Adrenal gland (tissue), 12 donors: ENCODE measurements around the gene ANKRD6. TPM values are rescaled to one million over a fixed set of nuclear protein-coding genes. Genes with fewer than 3 reads are reported as not detected.

Experiments
- DNase-seq, 7 donors: peaks; one replicate each; pipeline ENCODE4 v3.0.0-alpha.2; 2019 to 2020
- H3K27ac ChIP-seq, 5 donors: fragments of 200-600 bp; sonication (generic) in 4 of 5; 1 replicate in 3 of 5; 2 replicates in 2 of 5; pipeline versions ENCODE4 v1.5.1 to v1.8.0; 2016 to 2020; ENCODE audit warnings: mild to moderate bottlenecking in 1 of 5
- H3K27me3 ChIP-seq: fragments of 200-600 bp; 2 replicates; pipeline ENCODE4 v1.8.0; 2021
- H3K36me3 ChIP-seq, 2 donors: fragments of 200-600 bp; replicated peaks in 1 of 2; 1 replicate in 1 of 2; 2 replicates in 1 of 2; pipeline versions ENCODE4 v1.5.1 to v1.8.0; 2018 to 2022
- H3K4me1 ChIP-seq, 2 donors: fragments of 200-600 bp; replicated peaks in 1 of 2; 1 replicate in 1 of 2; 2 replicates in 1 of 2; pipeline versions ENCODE4 v1.5.1 to v1.8.0; 2018 to 2021
- H3K4me3 ChIP-seq, 4 donors: fragments of 200-600 bp; sonication (generic) in 3 of 4; one replicate each; pipeline ENCODE4 v1.5.1; 2016 to 2018
- H3K9me3 ChIP-seq, 3 donors: fragments of 200-600 bp; sonication (generic) in 1 of 3; replicated peaks in 1 of 3; 1 replicate in 2 of 3; 2 replicates in 1 of 3; pipeline versions ENCODE4 v1.5.1 to v1.8.0; 2016 to 2021
- POLR2A ChIP-seq, 2 donors: fragments of 450-650 bp; IDR thresholded peaks; one replicate each; pipeline ENCODE4 v1.6.1; 2017; ENCODE audit warnings: antibody characterized with exemption in 2 of 2, mild to moderate bottlenecking in 2 of 2, moderate library complexity in 1 of 2
- WGBS, 4 donors: extraction: QIAGEN DNeasy Blood & Tissue Kit in 2 of 4; methylation state at CpG; one replicate each; pipeline versions ENCODE4 v1.1.5 to v1.1.7; 2013 to 2017; 5-methylcytosine and 5-hydroxymethylcytosine counted together
- intact Hi-C, 2 donors: fragments of 100-400 bp; cut with DNase I; formaldehyde crosslinking; loops; one replicate each; pipeline versions ENCODE4 v1.14.1 to v1.15.0; 2022 to 2023
- polyA plus RNA-seq, 3 donors: library from polyadenylated mRNA; stranded (reverse); fragments of 200-250 nt in 2 of 3; fragments of 350-450 nt in 1 of 3; fragmentation: Illumina TruSeq in 1 of 3; extraction: RNeasy Lipid Tissue Mini Kit (QIAGEN cat#74804) in 1 of 3; gene quantifications; one replicate each; pipeline ENCODE4 v1.2.3, GENCODE V29; 2013 to 2014
- total RNA-seq, 9 donors: library from RNA; depleted of rRNA in 4 of 9; stranded (reverse); fragments of >200 nt in 4 of 9; fragments of 120-200 nt in 1 of 9; fragmentation: NEBNext Ultra II Directional in 1 of 9; extraction: Animal tissue kit (Norgen Biotek cat#: 25700) in 1 of 9; gene quantifications; one replicate each; pipeline versions ENCODE4 v1.1.0 to v1.2.4, GENCODE V29; 2013 to 2023
- TF ChIP-seq, protein P1 (sequence below), 6 experiments: fragments of 450-650 bp in 4 of 6; fragments of 200-600 bp in 2 of 6; sonication (generic) in 1 of 6; IDR thresholded peaks; 1 replicate in 5 of 6; 2 replicates in 1 of 6; pipeline versions ENCODE4 v1.5.1 to v1.8.0; 2016 to 2021; ENCODE audit warnings: antibody characterized with exemption in 6 of 6, mild to moderate bottlenecking in 2 of 6, moderate library complexity in 1 of 6
- donor health status: healthy with polysubstance abuse.
- donor health status: Bipolar disorder and iron deficiency.
- donor health status: DM: yes; HTN: yes; CAD: no.
- donor health status: DM: no; HTN: no; CAD: no.
- donor health status: DM: no; HTN: no; CAD: no.
- donor health status: DM: yes; HTN: yes; CAD: no.

The ANKRD6 gene
- total and polyA plus RNA-seq, 12 donors: 2.8 to 16.6 (median 7.7) TPM

DNA sequence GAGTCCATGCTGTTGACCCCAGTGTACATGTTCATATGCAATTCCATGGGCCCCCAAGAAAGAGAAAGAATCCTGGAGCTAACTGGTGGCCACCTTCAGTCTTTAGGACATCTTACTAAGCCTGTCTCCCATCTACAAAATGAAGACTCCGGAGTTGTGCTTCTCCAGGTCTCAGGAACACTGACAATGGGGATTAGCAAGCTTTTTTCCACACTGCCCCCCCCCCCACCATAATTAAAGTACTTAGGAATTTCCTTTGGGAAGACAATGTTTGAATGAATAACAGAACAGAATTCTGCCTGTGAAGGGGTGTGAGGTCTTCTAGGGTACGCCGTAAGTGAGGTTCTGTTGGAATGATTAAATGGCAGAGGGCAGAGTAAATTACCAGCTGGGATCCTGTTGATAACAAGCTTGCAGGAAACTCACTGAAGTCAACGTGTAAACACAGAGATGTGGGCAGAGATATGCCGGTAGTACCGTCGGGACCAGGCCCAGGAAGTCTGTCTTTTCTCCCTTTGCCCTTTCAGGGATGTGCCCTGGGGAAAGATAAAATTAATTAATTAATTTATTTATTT lies 63.1 kb downstream of the ANKRD6 start:
- Histone ChIP-seq H3K27me3 (no peaks in the 10 kb centered on the region), H3K9me3 (no peaks in the 10 kb centered on the region), H3K27ac (no peak overlapping the region), H3K4me1 (no peaks in the 10 kb centered on the region), H3K4me3 (no peak overlapping the region), H3K36me3 (no peaks in the 10 kb centered on the region)
- DNase-seq: no peak
- 60 to 72% (median 67%) methylated on average over 7 of the region's 7 CpGs for WGBS, 4 donors
- intact Hi-C loops: no loop called here
- TF ChIP-seq POLR2A (IDR thresholded peaks at IDR 0.05): no peak
- TF ChIP-seq, protein P1, sequence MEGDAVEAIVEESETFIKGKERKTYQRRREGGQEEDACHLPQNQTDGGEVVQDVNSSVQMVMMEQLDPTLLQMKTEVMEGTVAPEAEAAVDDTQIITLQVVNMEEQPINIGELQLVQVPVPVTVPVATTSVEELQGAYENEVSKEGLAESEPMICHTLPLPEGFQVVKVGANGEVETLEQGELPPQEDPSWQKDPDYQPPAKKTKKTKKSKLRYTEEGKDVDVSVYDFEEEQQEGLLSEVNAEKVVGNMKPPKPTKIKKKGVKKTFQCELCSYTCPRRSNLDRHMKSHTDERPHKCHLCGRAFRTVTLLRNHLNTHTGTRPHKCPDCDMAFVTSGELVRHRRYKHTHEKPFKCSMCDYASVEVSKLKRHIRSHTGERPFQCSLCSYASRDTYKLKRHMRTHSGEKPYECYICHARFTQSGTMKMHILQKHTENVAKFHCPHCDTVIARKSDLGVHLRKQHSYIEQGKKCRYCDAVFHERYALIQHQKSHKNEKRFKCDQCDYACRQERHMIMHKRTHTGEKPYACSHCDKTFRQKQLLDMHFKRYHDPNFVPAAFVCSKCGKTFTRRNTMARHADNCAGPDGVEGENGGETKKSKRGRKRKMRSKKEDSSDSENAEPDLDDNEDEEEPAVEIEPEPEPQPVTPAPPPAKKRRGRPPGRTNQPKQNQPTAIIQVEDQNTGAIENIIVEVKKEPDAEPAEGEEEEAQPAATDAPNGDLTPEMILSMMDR (IDR thresholded peaks at IDR 0.05): no peak

DNA sequence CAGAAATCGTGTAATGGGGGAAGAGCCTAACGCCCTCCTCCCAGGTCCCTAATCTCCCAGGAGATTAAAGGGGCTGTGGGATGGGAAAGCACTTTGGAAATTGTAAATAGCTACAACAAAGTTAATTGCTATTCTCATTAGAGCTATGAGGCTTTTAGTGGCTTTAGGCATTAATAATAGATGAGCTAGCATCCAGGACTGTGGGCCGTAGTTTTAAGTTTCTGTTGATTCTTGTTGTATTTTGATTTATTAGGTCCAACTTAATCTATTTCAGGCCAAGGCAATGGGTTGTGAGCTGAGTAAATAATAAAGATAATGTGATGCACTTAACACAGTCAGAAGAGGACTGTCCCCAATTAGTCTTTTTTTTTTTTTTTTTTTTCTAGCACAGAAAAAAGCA lies 67.7 kb downstream of the ANKRD6 start:
- TF ChIP-seq, protein P1 (IDR thresholded peaks at IDR 0.05): no peak
- no peak for TF ChIP-seq POLR2A (IDR thresholded peaks at IDR 0.05)

DNA sequence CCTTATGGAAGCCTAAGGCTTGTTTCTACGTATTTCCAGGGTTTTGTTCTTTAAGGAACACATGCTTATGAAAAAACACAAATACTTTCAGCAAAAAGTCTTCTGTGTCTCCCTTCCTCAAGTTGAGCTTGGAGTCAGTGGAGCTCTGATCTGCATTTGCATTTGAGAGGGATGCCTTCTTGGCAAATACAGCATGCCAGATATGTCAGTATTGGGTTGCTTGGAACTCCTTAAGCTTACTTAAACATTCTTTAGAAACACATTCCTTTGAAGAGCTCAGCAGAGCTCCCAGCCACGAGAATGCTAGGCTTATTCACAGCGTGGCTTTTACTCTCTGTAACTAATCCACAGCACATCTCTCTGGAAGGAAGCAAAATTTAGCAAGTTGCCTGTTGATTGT lies 68.3 kb downstream of the ANKRD6 start:
- intact Hi-C loops: no loop called here
- no peaks in the 10 kb centered on the region for H3K27me3 ChIP-seq
- WGBS, 4 donors: 70 to 80% (median 77%) methylated on average over 3 of the region's 3 CpGs
- no peak overlapping the region for H3K27ac ChIP-seq
- no peak overlapping the region for H3K4me3 ChIP-seq
- H3K4me1 ChIP-seq: no peaks in the 10 kb centered on the region
- no peaks in the 10 kb centered on the region for H3K9me3 ChIP-seq
- TF ChIP-seq POLR2A (IDR thresholded peaks at IDR 0.05): no peak
- TF ChIP-seq, protein P1 (IDR thresholded peaks at IDR 0.05): no peak
- no peak for DNase-seq
- no peaks in the 10 kb centered on the region for H3K36me3 ChIP-seq

More for the DNA sequence above, 67.7 kb downstream of the ANKRD6 start:
- no peaks in the 10 kb centered on the region for H3K4me1 ChIP-seq
- H3K36me3 ChIP-seq: no peaks in the 10 kb centered on the region
- no peak overlapping the region for H3K27ac ChIP-seq
- H3K27me3 ChIP-seq: no peaks in the 10 kb centered on the region
- 87 to 96% (median 90%) methylated on average over 3 of the region's 3 CpGs for WGBS, 4 donors
- no peak for DNase-seq
- no peak overlapping the region for H3K4me3 ChIP-seq
- intact Hi-C loops: no loop called here
- H3K9me3 ChIP-seq: no peaks in the 10 kb centered on the region

DNA sequence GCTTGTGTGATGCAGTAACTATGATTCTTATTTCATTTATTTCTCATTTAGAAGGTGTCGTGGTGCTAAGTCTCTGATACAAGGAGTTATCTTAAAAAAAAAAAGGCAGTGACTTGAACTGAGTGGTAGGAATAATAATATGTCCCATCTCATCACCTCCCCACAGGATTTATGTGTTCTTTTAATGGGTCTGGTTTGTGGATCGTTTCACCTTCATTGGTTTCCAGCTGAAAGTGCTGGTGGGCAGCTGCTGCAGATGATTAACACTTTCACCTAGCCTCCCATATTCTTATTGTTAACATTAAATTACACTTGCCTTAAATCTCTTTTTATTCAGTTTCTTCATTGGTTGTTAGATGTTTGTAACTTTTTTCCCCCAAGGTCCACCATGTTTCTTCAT lies 68.8 kb downstream of the ANKRD6 start:
- H3K27ac ChIP-seq: no peak overlapping the region
- H3K4me1 ChIP-seq: no peaks in the 10 kb centered on the region
- no peak for DNase-seq
- intact Hi-C loops: no loop called here
- H3K4me3 ChIP-seq: no peak overlapping the region
- no peaks in the 10 kb centered on the region for H3K9me3 ChIP-seq
- TF ChIP-seq, protein P1 (IDR thresholded peaks at IDR 0.05): no peak
- no peak for TF ChIP-seq POLR2A (IDR thresholded peaks at IDR 0.05)
- 81 to 98% (median 90%) methylated on average over 2 of the region's 2 CpGs for WGBS, 4 donors
- no peaks in the 10 kb centered on the region for H3K36me3 ChIP-seq
- H3K27me3 ChIP-seq: no peaks in the 10 kb centered on the region
